Muscle layer of duodenum (tissue), 2 donors: ENCODE results near the gene TLCD5.
A peak's percentile ranks its signal among the peaks of the same experiment; 100 is the strongest.

Experiments used
- H3K27ac ChIP-seq: one replicate; pipeline ENCODE4 v1.7.0; 2013; ENCODE audit warnings: mild to moderate bottlenecking, low read length
- H3K27me3 ChIP-seq: one replicate; pipeline ENCODE4 v1.7.0; 2013; ENCODE audit warnings: low read depth, mild to moderate bottlenecking, control low read depth, low read length
- H3K36me3 ChIP-seq, 2 donors: one replicate each; pipeline ENCODE4 v1.7.0; 2013; ENCODE audit warnings: low read length in 2 of 2, control low read depth in 1 of 2, mild to moderate bottlenecking in 1 of 2; ENCODE audit not compliant: insufficient read depth in 2 of 2, control insufficient read depth in 1 of 2
- H3K4me1 ChIP-seq, 2 donors: one replicate each; pipeline ENCODE4 v1.7.0; 2013; ENCODE audit warnings: low read length in 2 of 2, mild to moderate bottlenecking in 2 of 2, control low read depth in 1 of 2, moderate library complexity in 1 of 2; ENCODE audit not compliant: insufficient read depth in 2 of 2, control insufficient read depth in 1 of 2
- H3K4me3 ChIP-seq, 2 donors: one replicate each; pipeline ENCODE4 v1.7.0; 2013; ENCODE audit warnings: low read length in 2 of 2, low read depth in 1 of 2, mild to moderate bottlenecking in 1 of 2
- H3K9me3 ChIP-seq, 2 donors: one replicate each; pipeline ENCODE4 v1.7.0; 2013; ENCODE audit warnings: low read length in 2 of 2, control low read depth in 1 of 2, mild to moderate bottlenecking in 1 of 2; ENCODE audit not compliant: control insufficient read depth in 1 of 2
- donor health status: healthy.

TLCD5 gene

DNA sequence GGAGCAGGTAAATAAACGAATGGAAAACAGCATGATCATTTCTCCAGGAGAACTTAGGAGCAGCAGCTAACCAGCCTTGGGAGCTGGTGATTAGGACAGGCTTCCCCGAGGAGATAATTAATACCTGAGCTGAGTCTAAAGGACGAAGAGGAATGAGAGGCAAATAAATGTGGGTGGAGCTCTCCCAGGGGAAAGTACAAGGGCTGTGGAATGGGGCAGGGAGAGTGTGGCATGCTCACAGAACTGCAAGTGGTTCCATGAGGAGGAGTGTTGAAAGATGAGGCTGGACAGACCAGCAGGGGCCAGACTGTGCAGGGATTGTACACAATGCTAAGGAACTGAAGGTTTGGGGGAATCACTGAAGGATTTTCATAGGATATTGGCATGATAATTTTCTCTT lies 14.2 kb upstream of the TLCD5 start:
- Histone ChIP-seq H3K9me3 (no peaks in the 10 kb centered on the region), H3K4me3 (no peak overlapping the region), H3K27me3 (no peaks in the 10 kb centered on the region), H3K4me1 (no peaks in the 10 kb centered on the region), H3K36me3 (no peaks in the 10 kb centered on the region), H3K27ac (no peak overlapping the region)

- Histone ChIP-seq H3K9me3 (no peaks in the 10 kb centered on the region), H3K27me3 (no peaks in the 10 kb centered on the region), H3K27ac (no peak overlapping the region), H3K4me1 (peaks cover 0 to 16% of the 10 kb centered on the region in 2 donors), H3K36me3 (no peaks in the 10 kb centered on the region), H3K4me3 (no peak overlapping the region)
These were observed 10.2 kb upstream of the TLCD5 start for GRCh38 chr11:120314861-120315260.

- Histone ChIP-seq H3K36me3 (no peaks in the 10 kb centered on the region), H3K27me3 (no peaks in the 10 kb centered on the region), H3K4me3 (peak overlapping the region in 1 of 2 donors; percentile 27), H3K27ac (peak overlapping the region; percentile 28), H3K9me3 (no peaks in the 10 kb centered on the region), H3K4me1 (peaks cover 0 to 16% of the 10 kb centered on the region in 2 donors)
These were observed 8.0 kb upstream of the TLCD5 start for GRCh38 chr11:120316880-120317688.

DNA sequence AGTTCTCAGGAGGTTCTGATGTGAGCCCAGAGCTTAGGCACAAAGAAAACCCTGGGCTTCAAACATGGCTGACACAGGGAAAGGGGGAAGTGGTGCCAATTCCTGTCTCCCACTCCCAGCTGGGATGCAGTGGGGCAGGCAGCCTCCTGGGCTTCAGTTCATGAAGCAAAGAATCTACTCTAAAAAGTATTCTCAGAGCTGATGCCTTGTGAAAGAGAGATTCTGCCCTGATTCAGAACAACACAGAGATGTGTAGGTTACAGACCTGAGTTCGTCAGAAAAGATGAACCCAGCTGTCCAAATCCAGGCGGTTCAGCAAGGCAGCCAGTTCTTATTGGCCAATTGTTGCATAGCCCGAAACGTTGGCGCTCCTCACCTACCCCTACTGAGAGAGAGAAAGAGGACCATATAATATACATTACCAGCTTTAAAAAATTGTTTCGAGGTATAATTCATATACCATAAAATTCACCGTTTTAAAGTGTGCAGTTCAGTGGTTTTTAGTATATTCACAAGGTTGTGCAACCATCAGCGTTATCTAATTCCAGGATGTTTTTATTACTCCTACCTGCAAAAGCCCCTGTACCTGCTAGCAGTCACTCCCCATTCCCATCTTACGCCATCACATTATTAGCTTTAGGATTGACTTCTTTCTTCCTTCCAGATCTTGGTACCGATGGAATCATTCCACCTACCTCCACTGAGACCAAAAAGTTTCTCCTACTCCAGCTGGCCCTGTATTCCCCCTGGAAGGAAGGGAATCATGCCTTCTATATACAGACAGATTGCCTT lies 7.2 kb upstream of the TLCD5 start:
- no peak overlapping the region for H3K4me3 ChIP-seq
- no peaks in the 10 kb centered on the region for H3K9me3 ChIP-seq
- no peaks in the 10 kb centered on the region for H3K36me3 ChIP-seq
- H3K27me3 ChIP-seq, result no peaks in the 10 kb centered on the region
- H3K4me1 ChIP-seq, result peaks cover 0 to 16% of the 10 kb centered on the region in 2 donors
- H3K27ac ChIP-seq, result peak overlapping the region; percentile 28

- H3K27ac ChIP-seq, result no peak overlapping the region
- no peaks in the 10 kb centered on the region for H3K36me3 ChIP-seq
- H3K4me3 ChIP-seq, result no peak overlapping the region
- no peaks in the 10 kb centered on the region for H3K27me3 ChIP-seq
- H3K4me1 ChIP-seq, result peaks cover 0 to 16% of the 10 kb centered on the region in 2 donors
- H3K9me3 ChIP-seq, result no peaks in the 10 kb centered on the region
These were observed 6.2 kb upstream of the TLCD5 start for GRCh38 chr11:120318906-120319305.

DNA sequence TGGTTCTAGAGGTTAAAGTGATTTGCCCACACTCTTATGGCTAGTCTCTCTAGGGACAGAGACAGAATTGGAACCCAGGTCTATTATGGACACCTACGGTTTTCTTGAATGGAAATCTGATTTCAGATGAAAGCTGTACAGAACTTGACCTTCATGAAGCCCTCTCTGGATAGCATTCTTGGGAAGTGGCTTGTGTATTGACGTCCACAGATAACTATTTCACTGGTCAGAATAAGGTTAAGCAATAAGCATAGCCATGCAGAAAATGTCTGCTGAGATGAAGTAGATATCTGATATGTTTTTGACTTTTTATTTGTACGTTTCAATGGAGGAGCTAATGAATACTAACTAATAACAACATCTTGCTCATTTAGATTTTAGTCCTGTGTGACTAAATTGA lies 1.1 kb downstream of the TLCD5 start:
- Histone ChIP-seq H3K4me3 (peak overlapping the region; percentile 45 to 71), H3K9me3 (no peaks in the 10 kb centered on the region), H3K36me3 (peaks cover 0 to 15% of the 10 kb centered on the region in 2 donors), H3K27me3 (peaks cover 3% of the 10 kb centered on the region), H3K4me1 (peaks cover 0 to 9% of the 10 kb centered on the region in 2 donors), H3K27ac (peak overlapping the region; percentile 64)

GRCh38 chr11:120326845-120327281 lies 1.8 kb downstream of the TLCD5 start:
- no peak overlapping the region for H3K4me3 ChIP-seq
- peaks cover 3% of the 10 kb centered on the region for H3K27me3 ChIP-seq
- H3K4me1 ChIP-seq, result peaks cover 0 to 9% of the 10 kb centered on the region in 2 donors
- H3K36me3 ChIP-seq, result peaks cover 0 to 16% of the 10 kb centered on the region in 2 donors
- H3K9me3 ChIP-seq, result no peaks in the 10 kb centered on the region
- no peak overlapping the region for H3K27ac ChIP-seq

- Histone ChIP-seq H3K27ac (no peak overlapping the region), H3K4me3 (no peak overlapping the region), H3K36me3 (peaks cover 0 to 16% of the 10 kb centered on the region in 2 donors), H3K27me3 (peaks cover 3% of the 10 kb centered on the region), H3K9me3 (no peaks in the 10 kb centered on the region), H3K4me1 (peaks cover 0 to 9% of the 10 kb centered on the region in 2 donors)
These were observed 2.2 kb downstream of the TLCD5 start for GRCh38 chr11:120327311-120327710.

DNA sequence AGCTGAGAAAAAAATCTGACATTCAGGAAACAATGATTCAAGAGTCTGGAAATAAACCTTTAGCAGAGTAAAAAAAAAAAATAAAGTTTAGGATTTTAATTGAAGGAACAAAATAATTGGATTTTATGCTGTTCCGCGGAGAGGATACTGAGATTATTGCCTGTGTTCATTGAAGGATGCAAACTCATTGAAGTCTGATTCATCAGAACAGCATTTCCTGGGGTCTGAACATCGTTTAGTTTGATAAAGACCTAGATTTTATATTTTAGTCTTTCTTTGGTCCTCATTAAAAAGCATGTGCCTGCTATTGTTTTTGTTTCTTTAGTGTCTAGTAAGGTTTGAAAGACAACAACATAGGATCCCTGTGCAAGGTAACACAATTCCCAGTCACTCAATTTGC lies 4.5 kb downstream of the TLCD5 start:
- no peaks in the 10 kb centered on the region for H3K9me3 ChIP-seq
- no peak overlapping the region for H3K27ac ChIP-seq
- peaks cover 0 to 16% of the 10 kb centered on the region in 2 donors for H3K36me3 ChIP-seq
- H3K4me3 ChIP-seq, result no peak overlapping the region
- H3K27me3 ChIP-seq, result peaks cover 3% of the 10 kb centered on the region
- peaks cover 0 to 17% of the 10 kb centered on the region in 2 donors for H3K4me1 ChIP-seq

DNA sequence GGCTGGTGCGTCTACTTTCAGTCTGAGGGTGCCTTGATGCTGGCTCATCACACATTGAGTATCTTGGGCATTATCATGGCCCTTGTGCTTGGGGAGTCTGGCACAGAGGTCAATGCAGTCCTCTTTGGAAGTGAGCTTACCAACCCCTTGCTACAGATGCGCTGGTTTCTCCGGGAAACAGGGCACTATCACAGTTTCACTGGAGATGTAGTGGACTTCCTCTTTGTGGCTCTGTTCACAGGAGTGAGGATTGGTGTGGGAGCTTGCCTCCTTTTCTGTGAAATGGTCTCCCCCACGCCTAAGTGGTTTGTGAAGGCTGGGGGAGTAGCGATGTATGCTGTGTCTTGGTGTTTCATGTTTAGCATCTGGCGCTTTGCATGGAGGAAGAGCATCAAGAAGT lies 4.9 kb downstream of the TLCD5 start:
- Histone ChIP-seq H3K4me3 (no peak overlapping the region), H3K27me3 (no peaks in the 10 kb centered on the region), H3K9me3 (no peaks in the 10 kb centered on the region), H3K4me1 (peaks cover 0 to 14% of the 10 kb centered on the region in 2 donors), H3K27ac (no peak overlapping the region), H3K36me3 (peaks cover 0 to 16% of the 10 kb centered on the region in 2 donors)

DNA sequence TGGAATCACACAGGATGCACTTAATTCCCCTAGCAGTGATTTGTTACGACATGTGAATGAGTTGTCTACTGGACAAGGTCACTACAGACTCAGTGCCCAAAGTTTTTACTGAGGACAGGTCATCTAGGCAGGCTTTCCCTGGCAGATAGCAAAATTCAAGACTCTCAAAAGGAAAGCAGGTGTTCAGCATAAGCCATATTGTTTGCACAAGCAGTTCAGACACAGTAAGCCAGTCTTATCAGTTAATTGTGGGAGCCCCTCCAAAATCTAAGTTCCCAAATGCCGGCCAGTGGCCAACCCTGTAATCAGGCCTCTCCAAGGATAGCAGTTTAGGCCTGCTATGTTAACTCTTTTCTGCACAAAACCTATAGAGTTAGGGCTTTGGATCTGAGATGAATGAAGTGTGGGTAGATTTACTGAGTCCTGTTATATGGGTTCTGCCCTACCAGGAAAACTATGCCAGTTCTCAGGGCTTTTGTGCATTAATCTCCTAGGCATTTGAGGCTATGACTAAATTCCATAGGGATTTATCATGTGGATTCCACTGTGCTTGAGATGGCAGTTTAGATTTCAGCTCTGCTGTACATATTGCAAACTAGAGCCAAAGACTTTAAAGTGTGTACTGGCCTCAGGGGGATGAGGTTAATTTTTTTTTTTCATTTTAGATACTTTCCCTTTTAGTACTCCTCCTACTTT lies 6.3 kb downstream of the TLCD5 start:
- Histone ChIP-seq H3K36me3 (peaks cover 0 to 27% of the 10 kb centered on the region in 2 donors), H3K4me3 (no peak overlapping the region), H3K27me3 (no peaks in the 10 kb centered on the region), H3K27ac (no peak overlapping the region), H3K4me1 (peaks cover 0 to 14% of the 10 kb centered on the region in 2 donors), H3K9me3 (no peaks in the 10 kb centered on the region)
